PC-3 (cell line): ENCODE results near the gene KLF13. TPM values are rescaled to one million over a fixed set of nuclear protein-coding genes. Genes with fewer than 3 reads are reported as not detected.

Experiments used
- ATAC-seq: fragments of 200-7000 bp; cut with Tn5 transposase; 2 replicates; pipeline ENCODE4 v1.9.1; 2020; ENCODE audit warnings: mild to moderate bottlenecking, moderate library complexity
- BruUV-seq: library from RNA; stranded (reverse); fragments of 400-500 nt; replicated peaks from 2 replicates; lab custom pipeline; 2021; lab: Mats Ljungman, UMichigan
- CTCF ChIA-PET: fragments of 300-600 bp; sonication (Branson Sonifier 250); formaldehyde crosslinking; loops from one replicate; lab custom pipeline; 2022; ENCODE audit warnings: antibody characterized with exemption; lab: Charles Lee
- POLR2A ChIA-PET: fragments of 300-600 bp; sonication (Branson Sonifier 250); formaldehyde crosslinking; loops from one replicate; lab custom pipeline; 2022; ENCODE audit warnings: antibody characterized with exemption; ENCODE audit not compliant: unreplicated experiment; lab: Charles Lee
- DNase-seq: peaks from one replicate; pipeline ENCODE4 v3.0.0-alpha.2; 2015
- H2AFZ ChIP-seq: fragments of 300-600 bp; sonication (generic); 2 replicates; pipeline ENCODE4 v1.6.0; 2016; ENCODE audit warnings: antibody characterized with exemption, low read length
- H3F3A ChIP-seq: fragments of 300-600 bp; sonication (generic); one replicate; pipeline ENCODE4 v1.6.0; 2017; ENCODE audit warnings: antibody characterized with exemption, low read length, control low read depth, mild to moderate bottlenecking; ENCODE audit not compliant: unreplicated experiment
- H3K27ac ChIP-seq: fragments of 300-600 bp; sonication (generic); 2 replicates; pipeline ENCODE4 v1.5.1; 2016; ENCODE audit warnings: mild to moderate bottlenecking, low read length
- H3K27me3 ChIP-seq: fragments of 300-600 bp; sonication (generic); 2 replicates; pipeline ENCODE4 v1.6.1; 2016; ENCODE audit warnings: low read length, mixed read lengths
- H3K36me3 ChIP-seq: fragments of 300-600 bp; sonication (generic); 2 replicates; pipeline ENCODE4 v1.6.1; 2016; ENCODE audit warnings: low read depth, mixed run types, low read length, mixed read lengths
- H3K4me1 ChIP-seq: fragments of 300-600 bp; sonication (generic); 2 replicates; pipeline ENCODE4 v1.5.1; 2016; ENCODE audit warnings: low read length; ENCODE audit not compliant: insufficient read depth
- H3K4me2 ChIP-seq: fragments of 300-600 bp; sonication (generic); 2 replicates; pipeline ENCODE4 v1.6.0; 2016; ENCODE audit warnings: low read length
- H3K4me3 ChIP-seq: fragments of 300-600 bp; sonication (generic); 2 replicates; pipeline ENCODE4 v1.5.1; 2016; ENCODE audit warnings: mild to moderate bottlenecking, low read length, mixed read lengths
- H3K79me2 ChIP-seq: fragments of 300-600 bp; sonication (generic); 2 replicates; pipeline ENCODE4 v1.6.1; 2017; ENCODE audit warnings: low read length, mixed read lengths
- H3K9ac ChIP-seq: fragments of 300-600 bp; sonication (generic); 2 replicates; pipeline ENCODE4 v1.6.0; 2016; ENCODE audit warnings: mild to moderate bottlenecking, low read length
- H3K9me2 ChIP-seq: fragments of 300-600 bp; sonication (generic); replicated peaks from 2 replicates; pipeline ENCODE4 v1.6.1; 2016; ENCODE audit warnings: mixed run types, low read length, mixed read lengths
- H3K9me3 ChIP-seq: fragments of 300-600 bp; sonication (generic); 2 replicates; pipeline ENCODE4 v1.6.1; 2016; ENCODE audit warnings: low read length, mixed read lengths
- H4K20me1 ChIP-seq: fragments of 300-600 bp; sonication (generic); 2 replicates; pipeline ENCODE4 v1.6.1; 2016; ENCODE audit warnings: low read length, mixed read lengths
- EZH2 ChIP-seq: fragments of 300-600 bp; sonication (generic); IDR thresholded peaks from one replicate; pipeline ENCODE4 v1.6.1; 2017; ENCODE audit warnings: antibody characterized with exemption, mild to moderate bottlenecking, low read length; ENCODE audit not compliant: unreplicated experiment
- EZH2phosphoT487 ChIP-seq: fragments of 300-600 bp; sonication (generic); IDR thresholded peaks from 2 replicates; pipeline ENCODE4 v1.6.1; 2018; ENCODE audit warnings: mild to moderate bottlenecking, antibody characterized with exemption, low read length, borderline replicate concordance
- intact Hi-C: fragments of 100-400 bp; cut with micrococcal nuclease; formaldehyde crosslinking; loops from 2 replicates; pipeline ENCODE4 v1.9.0; 2023
- total RNA-seq: library from RNA; depleted of rRNA; stranded (reverse); fragments of >200 nt; gene quantifications from 2 replicates; pipeline ENCODE4 v1.2.3, GENCODE V29; 2014
- TF ChIP-seq, protein P1 (sequence below): fragments of 300-600 bp; sonication (generic); conservative IDR thresholded peaks from 2 replicates; pipeline ENCODE4 v1.5.1; 2017; ENCODE audit warnings: antibody characterized with exemption, low read depth, mild to moderate bottlenecking, low read length

Gene KLF13
- total RNA-seq, 1 experiment from 2014 or later: 11.4 TPM

DNA sequence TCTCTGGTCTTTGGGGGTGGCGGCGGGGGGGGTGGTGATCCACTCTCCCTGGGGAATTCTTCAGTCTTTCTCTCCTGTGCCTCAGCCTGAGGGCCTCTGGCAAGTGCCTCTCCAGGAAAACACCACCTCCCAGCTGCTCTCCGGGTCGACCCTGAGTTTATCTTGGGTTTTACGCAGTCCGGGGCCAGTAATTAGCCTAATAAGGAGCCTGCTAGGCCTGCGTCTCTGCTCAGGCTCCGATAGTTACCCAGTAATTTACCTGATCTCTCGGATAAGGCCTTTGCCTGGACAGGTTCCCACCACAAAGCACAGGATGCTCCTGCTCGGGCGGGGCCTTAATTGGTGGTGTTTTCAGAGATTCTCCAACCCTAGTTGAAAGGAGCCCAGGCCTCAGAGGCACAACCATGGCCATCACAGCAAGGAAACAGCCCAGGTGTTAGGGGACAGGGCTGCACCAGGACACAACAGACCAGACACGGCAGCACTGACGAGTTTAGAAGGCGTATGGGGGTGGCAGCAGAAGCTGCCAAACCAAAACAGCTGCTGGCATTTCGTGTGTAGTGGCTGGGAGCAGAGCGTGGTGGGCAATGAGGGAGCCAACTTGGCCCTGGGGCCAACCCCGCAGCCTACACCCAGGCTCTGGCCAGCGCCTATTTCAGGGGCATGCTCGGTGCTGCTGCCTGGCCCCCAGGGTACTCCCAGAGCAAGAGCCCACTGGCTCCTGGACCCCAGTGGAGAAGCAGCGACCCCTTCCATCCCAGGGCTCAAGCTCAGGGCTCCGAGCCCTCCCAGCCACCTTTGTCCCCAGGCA lies 71.4 kb downstream of the KLF13 start:
- intact Hi-C loops: loop anchor here (2.0 kb wide), 2 partner anchors 37 to 71 kb away; partner anchors contain the start of gene KLF13

DNA sequence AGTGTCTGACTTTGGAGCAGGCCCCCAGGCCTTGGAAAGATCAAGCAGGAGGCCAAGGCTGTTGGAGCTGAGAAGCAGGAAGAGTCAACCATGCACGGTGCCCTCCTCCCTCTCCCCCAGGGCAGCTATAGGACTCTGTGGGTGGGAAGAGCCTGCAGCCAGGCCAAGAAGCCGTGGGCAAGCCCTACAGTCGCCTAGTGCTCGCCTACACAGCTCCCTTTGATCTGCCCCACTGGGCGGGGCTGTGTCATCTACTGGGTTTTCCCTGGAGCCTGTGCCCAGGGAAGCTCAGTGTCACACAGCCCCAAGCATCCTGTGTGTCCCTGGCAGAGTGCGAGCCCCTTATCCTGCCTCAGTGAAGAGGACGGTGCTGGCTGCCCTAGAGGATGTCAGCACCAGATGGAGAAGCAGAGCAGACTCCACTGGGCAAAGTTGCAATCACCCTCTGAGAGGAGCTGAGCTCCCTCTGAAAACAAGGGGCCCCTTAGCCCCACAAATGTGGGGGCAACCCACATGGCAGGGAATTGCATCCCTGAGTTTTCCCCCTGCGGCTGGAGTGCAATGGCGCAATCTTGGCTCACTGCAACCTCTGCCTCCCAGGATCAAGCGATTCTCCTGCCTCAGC lies 72.2 kb downstream of the KLF13 start:
- Histone ChIP-seq H3K27me3 (no peaks in the 10 kb centered on the region), H3F3A (no peaks in the 10 kb centered on the region), H3K36me3 (no peaks in the 10 kb centered on the region), H2AFZ (no peak overlapping the region), H3K9ac (no peak overlapping the region), H3K4me3 (no peak overlapping the region), H3K9me2 (no peaks in the 10 kb centered on the region), H3K4me2 (no peak overlapping the region), H3K27ac (no peak overlapping the region), H4K20me1 (no peaks in the 10 kb centered on the region), H3K9me3 (no peaks in the 10 kb centered on the region), H3K79me2 (no peaks in the 10 kb centered on the region), H3K4me1 (peaks cover 19% of the 10 kb centered on the region; the same call in 1 of the 2 replicates)
- ChIA-PET POLR2A (no interaction called here), CTCF (no interaction called here)
- ATAC-seq: no peak; the same call in 1 of the 2 replicates
- TF ChIP-seq EZH2 (no peak), EZH2phosphoT487 (no peak)
- TF ChIP-seq, protein P1, sequence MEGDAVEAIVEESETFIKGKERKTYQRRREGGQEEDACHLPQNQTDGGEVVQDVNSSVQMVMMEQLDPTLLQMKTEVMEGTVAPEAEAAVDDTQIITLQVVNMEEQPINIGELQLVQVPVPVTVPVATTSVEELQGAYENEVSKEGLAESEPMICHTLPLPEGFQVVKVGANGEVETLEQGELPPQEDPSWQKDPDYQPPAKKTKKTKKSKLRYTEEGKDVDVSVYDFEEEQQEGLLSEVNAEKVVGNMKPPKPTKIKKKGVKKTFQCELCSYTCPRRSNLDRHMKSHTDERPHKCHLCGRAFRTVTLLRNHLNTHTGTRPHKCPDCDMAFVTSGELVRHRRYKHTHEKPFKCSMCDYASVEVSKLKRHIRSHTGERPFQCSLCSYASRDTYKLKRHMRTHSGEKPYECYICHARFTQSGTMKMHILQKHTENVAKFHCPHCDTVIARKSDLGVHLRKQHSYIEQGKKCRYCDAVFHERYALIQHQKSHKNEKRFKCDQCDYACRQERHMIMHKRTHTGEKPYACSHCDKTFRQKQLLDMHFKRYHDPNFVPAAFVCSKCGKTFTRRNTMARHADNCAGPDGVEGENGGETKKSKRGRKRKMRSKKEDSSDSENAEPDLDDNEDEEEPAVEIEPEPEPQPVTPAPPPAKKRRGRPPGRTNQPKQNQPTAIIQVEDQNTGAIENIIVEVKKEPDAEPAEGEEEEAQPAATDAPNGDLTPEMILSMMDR: no peak
- BruUV-seq: no TSS peak
- DNase-seq: peak; percentile 28
- intact Hi-C loops: no loop called here

More for the DNA sequence above, 71.4 kb downstream of the KLF13 start:
- Histone ChIP-seq H3K27ac (no peak overlapping the region), H4K20me1 (no peaks in the 10 kb centered on the region), H2AFZ (no peak overlapping the region), H3F3A (no peaks in the 10 kb centered on the region), H3K4me1 (peaks cover 19% of the 10 kb centered on the region; the same call in 1 of the 2 replicates), H3K9me2 (no peaks in the 10 kb centered on the region), H3K9me3 (no peaks in the 10 kb centered on the region), H3K4me2 (peak overlapping the region; percentile 75; the same call in 1 of the 2 replicates), H3K36me3 (no peaks in the 10 kb centered on the region), H3K9ac (no peak overlapping the region; the same call in 1 of the 2 replicates), H3K27me3 (no peaks in the 10 kb centered on the region), H3K79me2 (no peaks in the 10 kb centered on the region), H3K4me3 (no peak overlapping the region)
- POLR2A ChIA-PET: no interaction called here
- CTCF ChIA-PET: no interaction called here
- no peak for ATAC-seq
- no peak for TF ChIP-seq EZH2phosphoT487
- TF ChIP-seq, protein P1: no peak
- no peak for TF ChIP-seq EZH2
- no peak for DNase-seq
- BruUV-seq: no TSS peak
